ENCODE data around the gene ZSWIM6.

Gene ZSWIM6

DNA sequence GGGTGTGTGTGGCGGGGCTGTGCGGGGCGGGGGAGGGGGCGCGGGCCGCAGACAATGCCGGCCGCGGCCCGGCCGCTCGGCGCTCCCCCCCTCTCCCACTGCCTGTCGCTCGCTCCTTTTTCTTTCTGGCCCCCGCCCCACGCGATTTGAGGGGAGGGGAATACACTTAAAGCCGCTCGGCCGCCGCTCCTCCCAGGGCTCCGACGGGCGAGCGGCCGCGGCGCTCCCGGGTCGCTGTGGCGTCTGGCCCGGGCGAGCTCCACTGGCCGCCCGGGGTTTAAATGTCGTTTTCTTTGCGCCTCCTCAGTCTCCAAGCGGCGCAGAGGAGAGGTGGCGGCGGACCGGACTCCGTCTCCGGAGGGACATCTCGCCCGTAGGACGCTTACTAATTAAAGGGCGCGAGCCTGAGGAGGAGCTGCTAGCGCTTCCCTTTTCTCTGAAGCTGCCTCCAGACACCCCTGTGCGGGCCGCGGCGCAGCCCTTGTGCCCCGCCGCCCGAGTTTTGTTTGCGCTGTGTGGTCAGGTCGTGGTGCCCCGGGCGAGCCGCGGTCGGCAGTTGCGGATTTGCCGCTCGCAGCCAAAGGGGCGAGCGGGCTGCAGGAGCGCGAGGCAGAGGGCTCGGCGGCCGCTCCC is 1.4 kb downstream of the ZSWIM6 start:
- Histone ChIP-seq H3K4me2 (ENCODE audit: low read depth, low read length) (peak overlapping the region; percentile 78), H3F3A (ENCODE audit: insufficient read depth, low read length) (peaks cover 11% of the 10 kb centered on the region), H3K9me2 (replicated peaks; ENCODE audit: insufficient read depth, low read length) (no peaks in the 10 kb centered on the region), H3K9ac (ENCODE audit: low read length) (peak overlapping the region; percentile 66; the same call in 1 of the 2 replicates), H3K79me2 (ENCODE audit: low read length) (peaks cover 56% of the 10 kb centered on the region), H3K27ac (ENCODE audit: low read length) (no peak overlapping the region; the same call in 1 of the 2 replicates), H3K9me3 (replicated peaks; ENCODE audit: insufficient read depth, low read length) (no peaks in the 10 kb centered on the region), H3K36me3 (replicated peaks; ENCODE audit: insufficient read depth, low read length) (no peaks in the 10 kb centered on the region), H2AFZ (ENCODE audit: low read length) (peak overlapping the region; percentile 68), H3K27me3 (replicated peaks; ENCODE audit: insufficient read depth, low read length) (peaks cover 8% of the 10 kb centered on the region; the same call in 1 of the 2 replicates), H3K4me1 (ENCODE audit: low read length) (peaks cover 6% of the 10 kb centered on the region), H3K4me3 (ENCODE audit: low read length) (peak overlapping the region; percentile 90), H4K20me1 (ENCODE audit: insufficient read depth, low read length) (no peaks in the 10 kb centered on the region)
- peak; percentile 39 for DNase-seq
- TF ChIP-seq, protein P1, sequence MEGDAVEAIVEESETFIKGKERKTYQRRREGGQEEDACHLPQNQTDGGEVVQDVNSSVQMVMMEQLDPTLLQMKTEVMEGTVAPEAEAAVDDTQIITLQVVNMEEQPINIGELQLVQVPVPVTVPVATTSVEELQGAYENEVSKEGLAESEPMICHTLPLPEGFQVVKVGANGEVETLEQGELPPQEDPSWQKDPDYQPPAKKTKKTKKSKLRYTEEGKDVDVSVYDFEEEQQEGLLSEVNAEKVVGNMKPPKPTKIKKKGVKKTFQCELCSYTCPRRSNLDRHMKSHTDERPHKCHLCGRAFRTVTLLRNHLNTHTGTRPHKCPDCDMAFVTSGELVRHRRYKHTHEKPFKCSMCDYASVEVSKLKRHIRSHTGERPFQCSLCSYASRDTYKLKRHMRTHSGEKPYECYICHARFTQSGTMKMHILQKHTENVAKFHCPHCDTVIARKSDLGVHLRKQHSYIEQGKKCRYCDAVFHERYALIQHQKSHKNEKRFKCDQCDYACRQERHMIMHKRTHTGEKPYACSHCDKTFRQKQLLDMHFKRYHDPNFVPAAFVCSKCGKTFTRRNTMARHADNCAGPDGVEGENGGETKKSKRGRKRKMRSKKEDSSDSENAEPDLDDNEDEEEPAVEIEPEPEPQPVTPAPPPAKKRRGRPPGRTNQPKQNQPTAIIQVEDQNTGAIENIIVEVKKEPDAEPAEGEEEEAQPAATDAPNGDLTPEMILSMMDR (IDR thresholded peaks at IDR 0.05; ENCODE audit: low read length) = no peak
- TF ChIP-seq EZH2 (optimal IDR thresholded peaks at IDR 0.05; ENCODE audit: low read depth, low read length) (no peak), EZH2phosphoT487 (IDR thresholded peaks at IDR 0.05; ENCODE audit: low read length) (no peak)

DNA sequence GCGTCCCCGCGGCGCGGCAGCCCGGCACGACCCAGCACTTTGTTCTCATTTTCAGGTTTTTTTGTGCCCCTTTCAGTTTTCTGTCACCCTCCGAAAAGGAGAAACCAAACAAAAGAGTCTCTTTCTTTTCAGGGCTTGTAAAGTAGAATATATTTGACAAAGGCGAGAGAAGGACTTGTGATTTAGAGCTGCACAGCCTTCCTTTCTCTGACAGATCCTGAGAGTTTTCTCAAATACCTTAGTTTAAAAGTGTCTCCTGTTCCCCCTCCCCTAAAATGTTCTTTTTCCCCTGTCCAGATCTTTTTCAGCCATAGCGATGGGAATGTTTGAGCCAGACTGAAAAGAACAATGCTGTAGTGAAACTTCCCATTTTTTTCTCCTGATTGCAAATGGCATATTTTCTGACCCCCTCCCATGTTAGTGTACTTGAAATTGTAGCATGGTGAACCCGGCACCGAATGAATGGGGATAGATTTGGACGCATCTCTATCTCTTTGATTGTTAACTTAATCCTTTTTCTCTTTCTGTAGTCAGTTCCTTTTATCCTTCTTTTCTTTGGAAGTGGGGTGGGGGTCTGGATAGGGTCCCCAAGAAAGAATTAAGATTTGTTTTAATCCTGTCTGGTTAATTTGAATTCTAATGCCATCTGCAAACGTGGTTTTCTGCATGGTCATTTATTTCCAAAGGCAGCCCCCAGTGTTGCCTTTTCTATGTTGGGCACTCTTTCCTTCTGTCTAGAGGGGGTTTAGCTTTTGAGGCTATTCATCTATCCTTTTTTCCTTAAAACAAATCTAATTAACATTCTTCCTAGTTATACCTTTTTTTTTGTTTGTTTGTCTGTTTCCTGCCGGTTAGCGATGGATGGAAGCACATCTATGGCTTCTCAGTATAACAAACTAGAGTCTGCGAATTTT is 2.2 kb downstream of the ZSWIM6 start:
- DNase-seq = no peak
- H3K4me3 ChIP-seq (ENCODE audit: low read length) = peak overlapping the region; percentile 90
- H3K9me2 ChIP-seq (replicated peaks; ENCODE audit: insufficient read depth, low read length) = no peaks in the 10 kb centered on the region
- peak overlapping the region; percentile 78 for H3K4me2 ChIP-seq (ENCODE audit: low read depth, low read length)
- H4K20me1 ChIP-seq (ENCODE audit: insufficient read depth, low read length) = no peaks in the 10 kb centered on the region
- TF ChIP-seq EZH2 (optimal IDR thresholded peaks at IDR 0.05; ENCODE audit: low read depth, low read length) (no peak), EZH2phosphoT487 (IDR thresholded peaks at IDR 0.05; ENCODE audit: low read length) (no peak)
- TF ChIP-seq, protein P1 (IDR thresholded peaks at IDR 0.05; ENCODE audit: low read length) = no peak
- H3F3A ChIP-seq (ENCODE audit: insufficient read depth, low read length) = peaks cover 11% of the 10 kb centered on the region
- H2AFZ ChIP-seq (ENCODE audit: low read length) = peak overlapping the region; percentile 68; the same call in 1 of the 2 replicates
- peaks cover 63% of the 10 kb centered on the region for H3K79me2 ChIP-seq (ENCODE audit: low read length)
- H3K27me3 ChIP-seq (replicated peaks; ENCODE audit: insufficient read depth, low read length) = peaks cover 2% of the 10 kb centered on the region; the same call in 1 of the 2 replicates
- no peak overlapping the region for H3K27ac ChIP-seq (ENCODE audit: low read length)
- H3K9ac ChIP-seq (ENCODE audit: low read length) = peak overlapping the region; percentile 66; the same call in 1 of the 2 replicates
- H3K9me3 ChIP-seq (replicated peaks; ENCODE audit: insufficient read depth, low read length) = no peaks in the 10 kb centered on the region
- H3K36me3 ChIP-seq (replicated peaks; ENCODE audit: insufficient read depth, low read length) = no peaks in the 10 kb centered on the region
- H3K4me1 ChIP-seq (ENCODE audit: low read length) = peaks cover 6% of the 10 kb centered on the region

- no peak for DNase-seq
- Histone ChIP-seq H3K4me1 (ENCODE audit: low read length) (0 out of 2 replicates have a peak, but pooled peaks cover 3% of the 10 kb centered on the region), H3K9me2 (replicated peaks; ENCODE audit: insufficient read depth, low read length) (no peaks in the 10 kb centered on the region), H3K9ac (ENCODE audit: low read length) (no peak overlapping the region), H3K79me2 (ENCODE audit: low read length) (peaks cover 71% of the 10 kb centered on the region), H3K9me3 (replicated peaks; ENCODE audit: insufficient read depth, low read length) (no peaks in the 10 kb centered on the region), H3K4me3 (ENCODE audit: low read length) (no peak overlapping the region), H4K20me1 (ENCODE audit: insufficient read depth, low read length) (no peaks in the 10 kb centered on the region), H3F3A (ENCODE audit: insufficient read depth, low read length) (peaks cover 11% of the 10 kb centered on the region), H3K36me3 (replicated peaks; ENCODE audit: insufficient read depth, low read length) (no peaks in the 10 kb centered on the region), H3K4me2 (ENCODE audit: low read depth, low read length) (no peak overlapping the region), H2AFZ (ENCODE audit: low read length) (no peak overlapping the region), H3K27ac (ENCODE audit: low read length) (no peak overlapping the region), H3K27me3 (replicated peaks; ENCODE audit: insufficient read depth, low read length) (no peaks in the 10 kb centered on the region)
- TF ChIP-seq, protein P1 (IDR thresholded peaks at IDR 0.05; ENCODE audit: low read length) = no peak
- TF ChIP-seq EZH2phosphoT487 (IDR thresholded peaks at IDR 0.05; ENCODE audit: low read length) = no peak
Observed at GRCh38 chr5:61334868-61335615, 3.0 kb downstream of the ZSWIM6 start.
